Cerebellar nuclear complex (tissue), 1 donor: Measurements from ENCODE around the gene ARHGAP27.
"Not testable (repeated sequence)": the region's sequence is repeated elsewhere in the genome, so short reads cannot be mapped to it uniquely, and the experiment has no call there.

Source experiments
- DNase-seq, 2 experiments: peaks; one replicate each; lab custom pipeline; 2025; lab: John Stamatoyannopoulos, UW

The ARHGAP27 gene

GRCh38 chr17:45361976-45362375, 70.7 kb downstream of the ARHGAP27 start:
- no peak for DNase-seq

GRCh38 chr17:45361451-45361850, 71.2 kb downstream of the ARHGAP27 start:
- DNase-seq: no peak

GRCh38 chr17:45357364-45357997, 75.2 kb downstream of the ARHGAP27 start:
- DNase-seq: no peak

- no peak for DNase-seq
Observed at GRCh38 chr17:45355087-45355486, 77.6 kb downstream of the ARHGAP27 start.

GRCh38 chr17:45353043-45353442, 79.6 kb downstream of the ARHGAP27 start:
- no peak for DNase-seq

GRCh38 chr17:45351831-45352230, 80.8 kb downstream of the ARHGAP27 start:
- DNase-seq: no peak

- no peak for DNase-seq
Observed at GRCh38 chr17:45347444-45347843, 85.2 kb downstream of the ARHGAP27 start.

GRCh38 chr17:45346216-45347015, 86.3 kb downstream of the ARHGAP27 start:
- no peak for DNase-seq

GRCh38 chr17:45345554-45346215, 87.0 kb downstream of the ARHGAP27 start:
- no peak for DNase-seq

GRCh38 chr17:45345246-45345553, 87.5 kb downstream of the ARHGAP27 start:
- no peak for DNase-seq

- not testable (repeated sequence) for DNase-seq
Observed at GRCh38 chr17:45343967-45344664, 88.6 kb downstream of the ARHGAP27 start.
